ENCODE results near the gene GFOD1.

GRCh38 chr6:13490402-13490801 is 3.0 kb upstream of the GFOD1 start:
- TF ChIP-seq CTCF (IDR thresholded peaks at IDR 0.05): no peak
- no peak for TF ChIP-seq POLR2A (IDR thresholded peaks at IDR 0.05)
